ENCODE results near the gene PRR18.

The PRR18 gene

DNA sequence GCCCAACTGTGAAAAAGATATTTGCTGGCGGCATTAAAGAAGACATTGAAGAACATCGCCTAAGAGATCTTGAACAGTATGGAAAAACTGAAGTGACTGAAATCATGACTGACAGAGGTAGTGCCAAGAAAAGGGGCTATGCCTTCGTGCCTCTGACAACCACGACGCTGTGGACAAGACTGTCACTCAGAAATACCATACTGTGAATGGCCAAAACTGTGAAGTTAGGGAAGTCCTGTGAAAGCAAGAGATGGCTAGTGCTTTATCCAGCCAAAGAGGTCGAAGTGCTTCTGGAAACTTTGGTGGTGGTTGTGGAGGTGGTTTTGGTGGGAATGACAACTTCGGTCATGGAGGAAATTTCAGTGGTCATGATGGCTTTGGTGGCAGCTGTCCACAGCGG lies 26.7 kb upstream of the PRR18 start:
- TF ChIP-seq, protein P1, sequence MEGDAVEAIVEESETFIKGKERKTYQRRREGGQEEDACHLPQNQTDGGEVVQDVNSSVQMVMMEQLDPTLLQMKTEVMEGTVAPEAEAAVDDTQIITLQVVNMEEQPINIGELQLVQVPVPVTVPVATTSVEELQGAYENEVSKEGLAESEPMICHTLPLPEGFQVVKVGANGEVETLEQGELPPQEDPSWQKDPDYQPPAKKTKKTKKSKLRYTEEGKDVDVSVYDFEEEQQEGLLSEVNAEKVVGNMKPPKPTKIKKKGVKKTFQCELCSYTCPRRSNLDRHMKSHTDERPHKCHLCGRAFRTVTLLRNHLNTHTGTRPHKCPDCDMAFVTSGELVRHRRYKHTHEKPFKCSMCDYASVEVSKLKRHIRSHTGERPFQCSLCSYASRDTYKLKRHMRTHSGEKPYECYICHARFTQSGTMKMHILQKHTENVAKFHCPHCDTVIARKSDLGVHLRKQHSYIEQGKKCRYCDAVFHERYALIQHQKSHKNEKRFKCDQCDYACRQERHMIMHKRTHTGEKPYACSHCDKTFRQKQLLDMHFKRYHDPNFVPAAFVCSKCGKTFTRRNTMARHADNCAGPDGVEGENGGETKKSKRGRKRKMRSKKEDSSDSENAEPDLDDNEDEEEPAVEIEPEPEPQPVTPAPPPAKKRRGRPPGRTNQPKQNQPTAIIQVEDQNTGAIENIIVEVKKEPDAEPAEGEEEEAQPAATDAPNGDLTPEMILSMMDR (IDR thresholded peaks at IDR 0.05; ENCODE audit: low read depth, low read length, missing control alignments) = no peak
- DNase-seq (ENCODE audit: low read depth) = no peak
- H3K4me3 ChIP-seq (ENCODE audit: low read depth, low read length) = no peak overlapping the region

DNA sequence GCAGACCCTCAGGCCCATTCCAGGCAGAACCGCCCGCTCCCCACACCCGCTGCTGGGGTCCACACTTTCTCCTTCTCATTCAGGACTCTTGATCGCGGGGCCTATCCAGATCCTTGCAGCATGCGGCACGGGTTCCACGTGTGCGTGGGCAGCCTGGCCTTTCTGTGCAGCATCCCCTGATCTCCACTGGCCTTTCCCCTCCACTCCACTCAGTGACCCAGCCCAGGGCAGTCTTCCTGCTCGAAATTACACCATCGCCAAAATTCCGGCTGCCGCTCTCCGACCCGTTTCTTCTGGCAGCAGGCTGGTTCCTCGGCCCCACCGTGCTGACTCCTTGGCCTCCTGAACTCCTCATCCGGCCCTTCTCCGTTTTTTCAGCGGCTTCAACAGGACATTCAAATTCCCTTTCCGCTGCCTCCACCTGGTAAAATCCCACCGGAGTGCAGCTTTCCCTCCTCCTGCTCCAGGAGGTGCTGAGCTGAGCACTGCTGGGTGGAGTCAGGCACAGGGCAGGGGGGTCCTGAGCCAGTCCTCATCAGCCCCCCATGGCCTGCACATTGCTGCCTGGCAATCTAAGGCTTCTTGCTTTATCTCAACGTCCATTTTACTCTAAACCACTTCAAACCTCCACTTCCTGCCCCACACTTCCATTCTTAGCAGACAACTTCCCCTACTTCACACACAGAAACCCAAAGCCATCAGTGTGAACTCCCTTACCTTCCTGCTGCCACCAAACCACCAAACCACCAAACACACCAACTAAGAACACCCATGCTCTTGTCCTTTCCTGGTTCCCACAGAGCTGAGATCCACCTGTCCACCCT lies 25.2 kb upstream of the PRR18 start:
- peak; percentile 55 for DNase-seq (ENCODE audit: low read depth)
- H3K4me3 ChIP-seq (ENCODE audit: low read depth, low read length) = peak overlapping the region; percentile 29
- TF ChIP-seq, protein P1 (IDR thresholded peaks at IDR 0.05; ENCODE audit: low read depth, low read length, missing control alignments) = no peak

DNA sequence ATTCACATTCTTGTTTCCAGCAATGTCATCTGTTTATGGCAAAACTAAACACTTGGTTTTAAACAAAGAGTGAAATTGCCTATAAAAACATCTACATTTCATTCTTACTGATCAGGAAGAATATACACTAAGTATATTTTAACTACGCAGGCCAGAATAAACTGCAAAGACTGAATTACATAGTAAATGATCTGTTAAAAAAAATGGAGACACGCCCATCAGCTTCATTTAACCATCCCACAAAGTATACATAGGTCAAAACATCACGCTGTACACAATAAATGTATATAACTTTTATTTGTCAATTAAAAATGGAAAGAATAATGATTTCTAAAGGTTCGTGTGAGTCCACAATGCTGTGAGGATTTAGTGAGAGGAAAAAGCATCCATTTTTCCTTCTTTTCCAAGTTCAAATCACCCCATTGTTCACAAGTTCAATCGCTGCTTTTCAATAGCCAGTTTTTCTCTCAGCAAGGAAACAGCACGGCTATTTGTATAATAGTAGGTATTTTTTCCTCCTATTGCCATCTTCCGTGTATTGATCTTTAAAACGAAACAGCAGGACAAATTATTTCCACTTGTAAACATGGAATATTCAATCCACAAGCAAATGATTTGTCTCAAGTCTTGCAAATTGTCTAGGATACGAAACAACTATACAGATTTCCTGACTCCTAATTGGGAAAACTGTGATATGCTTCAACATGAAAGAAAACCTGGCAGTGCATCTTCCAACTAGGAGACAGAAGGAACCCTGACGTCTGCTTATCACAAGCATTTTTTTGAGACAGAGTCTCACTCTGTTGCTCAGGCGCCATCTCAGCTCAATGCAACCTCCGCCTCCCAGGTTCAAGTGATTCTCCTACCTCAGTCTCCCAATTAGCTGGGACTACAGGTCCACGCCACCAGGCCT lies 23.6 kb upstream of the PRR18 start:
- TF ChIP-seq, protein P1 (IDR thresholded peaks at IDR 0.05; ENCODE audit: low read depth, low read length, missing control alignments) = no peak
- H3K4me3 ChIP-seq (ENCODE audit: low read depth, low read length) = no peak overlapping the region
- DNase-seq (ENCODE audit: low read depth) = no peak

DNA sequence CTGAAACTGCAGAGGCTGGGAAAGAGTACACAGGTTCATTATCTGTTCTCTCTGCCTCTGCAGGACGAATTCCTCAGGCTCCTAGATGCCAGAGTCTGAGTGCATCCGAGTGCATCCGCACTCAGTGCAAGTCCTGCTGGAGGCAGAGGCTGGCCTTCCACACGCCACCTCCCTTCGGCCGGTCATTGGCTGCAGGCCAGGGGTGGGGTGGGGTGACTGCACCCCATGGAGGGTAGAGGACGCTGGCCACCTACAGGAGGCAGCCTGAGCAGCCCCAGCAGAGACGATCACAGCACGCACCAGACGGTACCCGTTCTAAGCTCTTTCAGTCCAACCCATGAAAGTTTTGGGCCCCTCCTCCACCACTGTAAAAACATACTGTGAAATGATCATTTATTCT lies 22.4 kb upstream of the PRR18 start:
- H3K4me3 ChIP-seq (ENCODE audit: low read depth, low read length) = no peak overlapping the region
- TF ChIP-seq, protein P1 (IDR thresholded peaks at IDR 0.05; ENCODE audit: low read depth, low read length, missing control alignments) = no peak
- DNase-seq (ENCODE audit: low read depth) = no peak

DNA sequence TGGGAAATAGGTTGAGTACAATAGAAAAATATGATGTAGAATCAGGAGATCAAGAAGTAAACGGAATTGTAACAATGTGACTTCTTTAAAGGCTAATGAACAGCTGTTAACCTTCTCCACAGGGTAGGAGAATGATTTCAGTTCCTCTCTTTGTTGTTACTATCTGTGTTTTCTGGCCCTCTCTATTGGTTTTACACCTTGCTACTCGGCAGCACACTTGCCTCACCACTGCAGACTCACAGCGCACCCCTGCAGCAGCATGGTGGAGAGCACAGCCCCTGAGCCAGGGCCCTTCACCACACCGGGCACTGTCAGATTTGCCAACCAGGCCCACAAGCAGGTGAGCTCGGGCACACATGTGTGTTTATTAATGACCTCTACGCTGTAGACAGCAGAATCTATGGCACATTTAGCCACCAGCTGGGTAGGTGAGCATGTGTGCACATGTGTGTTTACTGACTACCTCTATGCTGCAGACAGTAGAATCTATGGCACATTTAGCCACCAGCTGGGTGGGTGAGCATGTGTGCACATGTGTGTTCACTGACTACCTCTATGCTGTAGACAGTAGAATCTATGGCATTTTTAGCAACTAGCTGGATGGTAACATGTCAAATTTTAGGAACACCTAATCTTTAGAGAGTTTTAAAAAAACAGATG lies 17.3 kb upstream of the PRR18 start:
- H3K4me3 ChIP-seq (ENCODE audit: low read depth, low read length) = no peak overlapping the region
- TF ChIP-seq, protein P1 (IDR thresholded peaks at IDR 0.05; ENCODE audit: low read depth, low read length, missing control alignments) = no peak
- no peak for DNase-seq (ENCODE audit: low read depth)

DNA sequence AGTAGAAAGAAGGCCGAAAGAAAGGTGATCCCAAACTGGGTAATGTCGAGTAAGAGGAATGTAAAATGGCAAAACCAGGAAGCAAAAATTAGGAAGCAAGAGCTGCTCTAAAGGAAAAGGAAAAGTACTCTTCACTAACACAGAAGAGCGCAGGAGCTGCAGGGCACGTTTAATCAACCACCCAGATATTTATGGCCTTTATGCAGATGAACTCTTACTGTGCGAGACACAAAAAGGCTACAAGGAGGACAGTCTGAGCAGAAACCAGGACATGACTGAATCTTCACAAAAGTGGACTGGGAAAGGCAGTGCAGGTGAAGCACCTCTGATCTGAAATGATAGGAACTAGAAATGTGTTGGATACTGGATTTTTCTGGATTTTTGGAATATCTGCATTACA lies 15.2 kb upstream of the PRR18 start:
- DNase-seq (ENCODE audit: low read depth) = no peak
- TF ChIP-seq, protein P1 (IDR thresholded peaks at IDR 0.05; ENCODE audit: low read depth, low read length, missing control alignments) = no peak
- no peak overlapping the region for H3K4me3 ChIP-seq (ENCODE audit: low read depth, low read length)
